OCI-LY7 (cell line): ENCODE results near the gene NR3C1.

Experiments
- EZH2phosphoT487 ChIP-seq: fragments of 200-600 bp; sonication (generic); IDR thresholded peaks from 2 replicates; pipeline ENCODE4 v1.6.1; 2018; ENCODE audit warnings: low read depth, borderline replicate concordance, mild to moderate bottlenecking, mixed run types, antibody characterized with exemption, low read length, moderate library complexity, mixed read lengths
- TF ChIP-seq, protein P1 (sequence below): fragments of 200-600 bp; sonication (generic); conservative IDR thresholded peaks from 2 replicates; pipeline ENCODE4 v1.5.1; 2014; ENCODE audit warnings: mild to moderate bottlenecking, antibody characterized with exemption, low read length, moderate library complexity, mixed read lengths

- TF ChIP-seq, protein P1, sequence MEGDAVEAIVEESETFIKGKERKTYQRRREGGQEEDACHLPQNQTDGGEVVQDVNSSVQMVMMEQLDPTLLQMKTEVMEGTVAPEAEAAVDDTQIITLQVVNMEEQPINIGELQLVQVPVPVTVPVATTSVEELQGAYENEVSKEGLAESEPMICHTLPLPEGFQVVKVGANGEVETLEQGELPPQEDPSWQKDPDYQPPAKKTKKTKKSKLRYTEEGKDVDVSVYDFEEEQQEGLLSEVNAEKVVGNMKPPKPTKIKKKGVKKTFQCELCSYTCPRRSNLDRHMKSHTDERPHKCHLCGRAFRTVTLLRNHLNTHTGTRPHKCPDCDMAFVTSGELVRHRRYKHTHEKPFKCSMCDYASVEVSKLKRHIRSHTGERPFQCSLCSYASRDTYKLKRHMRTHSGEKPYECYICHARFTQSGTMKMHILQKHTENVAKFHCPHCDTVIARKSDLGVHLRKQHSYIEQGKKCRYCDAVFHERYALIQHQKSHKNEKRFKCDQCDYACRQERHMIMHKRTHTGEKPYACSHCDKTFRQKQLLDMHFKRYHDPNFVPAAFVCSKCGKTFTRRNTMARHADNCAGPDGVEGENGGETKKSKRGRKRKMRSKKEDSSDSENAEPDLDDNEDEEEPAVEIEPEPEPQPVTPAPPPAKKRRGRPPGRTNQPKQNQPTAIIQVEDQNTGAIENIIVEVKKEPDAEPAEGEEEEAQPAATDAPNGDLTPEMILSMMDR = no peak
- no peak for TF ChIP-seq EZH2phosphoT487
These were observed 57.6 kb downstream of the NR3C1 start for GRCh38 chr5:143345671-143346440.
